SH-SY5Y (cell line): ENCODE results near the gene SDHD.

Experiments
- GATA2 ChIP-seq: IDR thresholded peaks from 2 replicates; pipeline ENCODE4 v1.6.1; 2011; ENCODE audit warnings: mild to moderate bottlenecking, low read depth, low read length
- GATA3 ChIP-seq: IDR thresholded peaks from 2 replicates; pipeline ENCODE4 v1.6.1; 2011; ENCODE audit warnings: low read depth, mild to moderate bottlenecking, low read length, moderate library complexity

GRCh38 chr11:112042161-112042960 is 44.3 kb upstream of the SDHD start:
- TF ChIP-seq GATA2, result no peak
- TF ChIP-seq GATA3, result no peak
